NCI-H2196 treated with DMSO at 0.1 percent for 48 hours (cell line): ENCODE data around the gene HIBCH.
"Not testable (repeated sequence)": the region's sequence is repeated elsewhere in the genome, so short reads cannot be mapped to it uniquely, and the experiment has no call there.

Experiments
- DNase-seq: peaks from one replicate; lab custom pipeline; 2025; ENCODE audit not compliant: unreplicated experiment; lab: John Stamatoyannopoulos, UW

The HIBCH gene

GRCh38 chr2:190343089-190343535 is 23.5 kb upstream of the HIBCH start:
- DNase-seq: no peak

- no peak for DNase-seq
These were observed 23.0 kb upstream of the HIBCH start for GRCh38 chr2:190342611-190343010.

- DNase-seq: no peak
These were observed 20.7 kb upstream of the HIBCH start for GRCh38 chr2:190340369-190340768.

- DNase-seq: no peak
These were observed 19.8 kb upstream of the HIBCH start for GRCh38 chr2:190339394-190339793.

GRCh38 chr2:190338453-190338852 is 18.8 kb upstream of the HIBCH start:
- no peak for DNase-seq

- no peak for DNase-seq
These were observed 16.8 kb upstream of the HIBCH start for GRCh38 chr2:190336420-190336819.

- DNase-seq: not testable (repeated sequence)
These were observed 16.0 kb upstream of the HIBCH start for GRCh38 chr2:190335584-190335983.

- DNase-seq: no peak
These were observed 15.6 kb upstream of the HIBCH start for GRCh38 chr2:190335225-190335559.

GRCh38 chr2:190334479-190335224 is 15.0 kb upstream of the HIBCH start:
- DNase-seq: no peak

GRCh38 chr2:190333928-190334327 is 14.3 kb upstream of the HIBCH start:
- DNase-seq: no peak

GRCh38 chr2:190333395-190333794 is 13.8 kb upstream of the HIBCH start:
- DNase-seq: no peak

- DNase-seq: no peak
These were observed 9.0 kb upstream of the HIBCH start for GRCh38 chr2:190328573-190329147.

- DNase-seq: no peak
These were observed 8.4 kb upstream of the HIBCH start for GRCh38 chr2:190327867-190328572.

- no peak for DNase-seq
These were observed 6.0 kb upstream of the HIBCH start for GRCh38 chr2:190325588-190325987.

GRCh38 chr2:190323406-190323805 is 3.8 kb upstream of the HIBCH start:
- no peak for DNase-seq

GRCh38 chr2:190320696-190321095 is 1.1 kb upstream of the HIBCH start:
- no peak for DNase-seq

GRCh38 chr2:190318931-190319554 is 583 bp downstream of the HIBCH start:
- no peak for DNase-seq

- no peak for DNase-seq
These were observed 1.1 kb downstream of the HIBCH start for GRCh38 chr2:190318514-190318913.

- no peak for DNase-seq
These were observed 4.4 kb downstream of the HIBCH start for GRCh38 chr2:190315273-190315672.

GRCh38 chr2:190313880-190314279 is 5.7 kb downstream of the HIBCH start:
- DNase-seq: no peak

- DNase-seq: not testable (repeated sequence)
These were observed 7.0 kb downstream of the HIBCH start for GRCh38 chr2:190312635-190313025.
